WI38 (cell line): ENCODE data around the gene CBFA2T3.

Experiments
- H3K4me3 ChIP-seq: 2 replicates; pipeline ENCODE4 v1.5.1; 2011; ENCODE audit warnings: low read depth, mild to moderate bottlenecking, control low read depth, low read length
- CTCF ChIP-seq: IDR thresholded peaks from 2 replicates; pipeline ENCODE4 v1.5.1; 2012; ENCODE audit warnings: low read depth, mild to moderate bottlenecking, control low read depth, low read length

CBFA2T3 gene

GRCh38 chr16:88941913-88942909 is 34.8 kb downstream of the CBFA2T3 start:
- peak; percentile 38; the same call in 1 of the 2 replicates for TF ChIP-seq CTCF
- no peak overlapping the region for H3K4me3 ChIP-seq

- no peak overlapping the region for H3K4me3 ChIP-seq
- TF ChIP-seq CTCF: no peak
Observed at GRCh38 chr16:88940862-88941817, 35.9 kb downstream of the CBFA2T3 start.

- no peak overlapping the region for H3K4me3 ChIP-seq
- no peak for TF ChIP-seq CTCF
Observed at GRCh38 chr16:88939972-88940861, 36.8 kb downstream of the CBFA2T3 start.

- no peak for TF ChIP-seq CTCF
- H3K4me3 ChIP-seq: no peak overlapping the region
Observed at GRCh38 chr16:88939245-88939971, 37.6 kb downstream of the CBFA2T3 start.

GRCh38 chr16:88938777-88939244 is 38.2 kb downstream of the CBFA2T3 start:
- no peak overlapping the region for H3K4me3 ChIP-seq

More at GRCh38 chr16:88938777-88939244, 38.2 kb downstream of the CBFA2T3 start:
- no peak for TF ChIP-seq CTCF
